Stimulated activated naive CD8-positive, alpha-beta T cell treated with anti-CD3 and anti-CD28 coated beads, Interleukin-15, Interleukin-2, amounts not matched to agents 100 U/mL and 50 U/mL, for 24 hours (primary cell): ENCODE data around the gene NRDC.

Experiments used
- ATAC-seq: fragments of 150-1000 bp; cut with Tn5 transposase; one replicate; pipeline ENCODE4 v1.10.0; 2021
- DNase-seq: peaks from one replicate; pipeline ENCODE4 v3.0.0; 2021

Gene NRDC, protein sequence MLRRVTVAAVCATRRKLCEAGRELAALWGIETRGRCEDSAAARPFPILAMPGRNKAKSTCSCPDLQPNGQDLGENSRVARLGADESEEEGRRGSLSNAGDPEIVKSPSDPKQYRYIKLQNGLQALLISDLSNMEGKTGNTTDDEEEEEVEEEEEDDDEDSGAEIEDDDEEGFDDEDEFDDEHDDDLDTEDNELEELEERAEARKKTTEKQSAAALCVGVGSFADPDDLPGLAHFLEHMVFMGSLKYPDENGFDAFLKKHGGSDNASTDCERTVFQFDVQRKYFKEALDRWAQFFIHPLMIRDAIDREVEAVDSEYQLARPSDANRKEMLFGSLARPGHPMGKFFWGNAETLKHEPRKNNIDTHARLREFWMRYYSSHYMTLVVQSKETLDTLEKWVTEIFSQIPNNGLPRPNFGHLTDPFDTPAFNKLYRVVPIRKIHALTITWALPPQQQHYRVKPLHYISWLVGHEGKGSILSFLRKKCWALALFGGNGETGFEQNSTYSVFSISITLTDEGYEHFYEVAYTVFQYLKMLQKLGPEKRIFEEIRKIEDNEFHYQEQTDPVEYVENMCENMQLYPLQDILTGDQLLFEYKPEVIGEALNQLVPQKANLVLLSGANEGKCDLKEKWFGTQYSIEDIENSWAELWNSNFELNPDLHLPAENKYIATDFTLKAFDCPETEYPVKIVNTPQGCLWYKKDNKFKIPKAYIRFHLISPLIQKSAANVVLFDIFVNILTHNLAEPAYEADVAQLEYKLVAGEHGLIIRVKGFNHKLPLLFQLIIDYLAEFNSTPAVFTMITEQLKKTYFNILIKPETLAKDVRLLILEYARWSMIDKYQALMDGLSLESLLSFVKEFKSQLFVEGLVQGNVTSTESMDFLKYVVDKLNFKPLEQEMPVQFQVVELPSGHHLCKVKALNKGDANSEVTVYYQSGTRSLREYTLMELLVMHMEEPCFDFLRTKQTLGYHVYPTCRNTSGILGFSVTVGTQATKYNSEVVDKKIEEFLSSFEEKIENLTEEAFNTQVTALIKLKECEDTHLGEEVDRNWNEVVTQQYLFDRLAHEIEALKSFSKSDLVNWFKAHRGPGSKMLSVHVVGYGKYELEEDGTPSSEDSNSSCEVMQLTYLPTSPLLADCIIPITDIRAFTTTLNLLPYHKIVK

DNA sequence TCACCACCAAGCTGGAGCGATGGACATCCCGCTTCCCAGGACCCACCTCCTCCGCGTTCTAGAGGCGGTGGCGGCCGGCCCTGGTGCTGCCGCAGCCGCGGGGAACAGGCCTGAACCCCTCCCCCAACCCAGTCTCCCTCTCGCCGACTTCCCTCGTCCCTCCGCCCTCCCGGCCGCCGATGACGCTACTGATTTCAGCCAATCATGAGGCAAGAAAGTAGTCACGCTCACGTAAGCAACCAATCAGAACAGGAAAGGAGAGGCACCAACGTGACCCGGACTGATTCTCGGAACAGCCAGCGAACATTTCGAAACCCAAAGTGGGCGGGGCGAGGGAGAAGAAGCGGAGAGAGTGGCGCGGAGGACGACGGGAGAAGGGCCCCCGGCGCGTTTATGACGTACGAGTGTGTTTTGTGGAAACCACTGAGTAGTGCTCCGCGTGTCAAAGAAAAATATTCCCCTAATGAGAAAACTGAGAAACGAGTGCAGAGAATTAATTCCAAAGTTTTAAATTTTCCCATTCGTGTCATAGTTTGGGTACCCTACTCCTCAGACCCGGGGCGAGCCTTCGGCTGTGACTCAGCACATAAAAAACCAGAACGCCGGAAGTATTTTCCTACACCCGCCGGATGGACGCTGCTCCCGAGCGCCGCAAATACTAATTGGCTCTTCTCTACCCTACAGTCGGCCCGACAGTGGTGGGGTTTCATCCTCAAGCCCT is at the start of gene NRDC:
NRDC (minus strand) TSS at position 112 of the 721 bp plus-strand sequence. CDS start 112 bp downstream, outside the sequence.
- DNase-seq (peak; percentile 100), ATAC-seq (peak; percentile 95)

GRCh38 chr1:51927029-51927428 is 48.5 kb upstream of the NRDC start:
- ATAC-seq (no peak), DNase-seq (no peak)

DNA sequence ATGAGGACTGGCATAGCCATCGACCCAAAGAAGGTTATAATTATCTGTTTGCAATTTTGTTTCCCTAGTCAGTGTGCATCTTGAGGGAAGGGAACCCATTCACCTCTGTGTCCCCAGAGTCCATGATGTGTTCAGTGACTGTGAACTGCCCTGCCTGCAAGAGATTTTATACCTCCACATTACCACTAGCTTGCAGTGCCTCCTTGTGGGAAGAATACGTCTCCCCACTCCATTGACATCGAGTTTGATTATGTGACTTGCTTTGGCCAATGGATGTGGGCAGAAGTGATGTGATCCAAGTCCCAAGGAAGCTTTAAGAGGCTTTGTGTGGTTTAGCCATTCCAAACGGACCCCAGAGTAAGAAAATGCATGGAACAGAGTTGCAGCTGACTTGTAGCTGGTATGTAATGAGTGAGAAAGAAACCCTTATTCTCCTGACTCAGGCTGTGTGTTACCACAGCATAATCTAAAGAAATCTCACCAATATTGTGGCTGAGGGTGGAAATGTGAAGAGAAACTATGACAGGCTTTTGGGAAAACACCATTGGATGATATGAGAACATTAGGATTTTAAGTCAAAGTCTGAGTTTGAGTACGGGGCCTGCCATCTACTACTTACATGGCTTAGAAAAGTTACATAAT is 47.8 kb upstream of the NRDC start:
- ATAC-seq, result peak; percentile 37

DNA sequence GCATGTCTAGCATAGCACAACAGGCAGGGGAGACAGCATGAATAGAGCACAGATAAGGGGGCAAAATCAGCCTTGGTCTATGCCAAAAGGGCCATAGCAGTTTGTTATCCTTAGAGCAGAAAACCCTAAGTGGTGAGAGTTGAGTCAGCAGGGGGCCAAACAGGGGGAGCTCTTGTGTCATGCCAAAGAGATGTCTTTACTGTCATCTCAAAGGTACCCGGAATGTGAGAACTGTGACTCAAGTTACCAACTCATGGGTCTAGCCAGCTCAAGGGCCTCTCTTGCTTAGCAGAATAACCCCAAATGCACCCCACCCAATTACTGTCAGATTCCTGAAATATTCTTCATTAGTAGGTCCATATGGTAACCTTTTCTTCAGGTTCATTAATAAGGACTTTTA is 45.9 kb upstream of the NRDC start:
- DNase-seq (peak; percentile 31), ATAC-seq (peak; percentile 87)

More for the DNA sequence above, 47.8 kb upstream of the NRDC start:
- DNase-seq, result peak; percentile 5

- DNase-seq (no peak), ATAC-seq (no peak)
Observed at GRCh38 chr1:51922040-51922439, 43.5 kb upstream of the NRDC start.

- DNase-seq (no peak), ATAC-seq (no peak)
Observed at GRCh38 chr1:51920130-51920529, 41.6 kb upstream of the NRDC start.

- DNase-seq, result no peak
- no peak for ATAC-seq
Observed at GRCh38 chr1:51919684-51920083, 41.2 kb upstream of the NRDC start.

DNA sequence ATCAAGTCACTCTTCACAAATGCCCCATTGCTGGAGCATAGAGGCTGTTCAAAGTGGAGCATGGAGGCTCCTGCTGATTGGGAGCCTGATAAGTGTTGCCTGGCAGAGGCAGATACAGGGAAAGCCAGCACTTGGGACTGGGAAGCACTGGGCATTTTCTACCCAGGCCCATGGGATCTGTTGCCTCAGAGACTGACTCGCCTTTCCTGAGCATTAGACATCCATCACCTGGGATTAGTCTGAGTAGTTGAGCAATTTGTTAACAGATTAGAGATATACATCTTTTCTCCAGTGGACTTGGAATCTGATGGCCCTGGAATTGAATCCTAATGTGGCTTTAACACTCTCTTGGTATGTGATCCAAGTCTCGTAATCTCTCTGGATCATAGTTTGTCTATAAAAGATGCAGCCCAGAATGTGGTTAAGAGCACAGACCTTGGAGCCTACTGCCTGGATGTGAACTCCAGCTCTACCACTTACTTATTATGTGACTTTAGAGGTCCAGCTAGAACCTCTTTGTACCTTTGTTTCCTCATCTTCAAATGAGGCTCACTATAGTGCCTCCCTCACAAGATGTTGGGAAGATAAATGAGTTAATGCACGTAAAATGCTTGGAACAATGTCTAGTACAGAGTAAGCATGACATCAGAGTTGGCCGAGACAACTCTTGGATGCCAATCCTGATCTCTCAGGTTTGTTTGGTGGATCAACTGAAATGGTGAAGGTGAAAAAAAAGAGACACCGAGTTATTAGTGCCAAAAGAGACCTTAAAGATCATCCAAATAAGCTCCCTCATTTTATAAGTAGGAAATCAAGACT is 38.3 kb upstream of the NRDC start:
- DNase-seq (no peak), ATAC-seq (no peak)

GRCh38 chr1:51915951-51916350 is 37.4 kb upstream of the NRDC start:
- DNase-seq (no peak), ATAC-seq (no peak)

DNA sequence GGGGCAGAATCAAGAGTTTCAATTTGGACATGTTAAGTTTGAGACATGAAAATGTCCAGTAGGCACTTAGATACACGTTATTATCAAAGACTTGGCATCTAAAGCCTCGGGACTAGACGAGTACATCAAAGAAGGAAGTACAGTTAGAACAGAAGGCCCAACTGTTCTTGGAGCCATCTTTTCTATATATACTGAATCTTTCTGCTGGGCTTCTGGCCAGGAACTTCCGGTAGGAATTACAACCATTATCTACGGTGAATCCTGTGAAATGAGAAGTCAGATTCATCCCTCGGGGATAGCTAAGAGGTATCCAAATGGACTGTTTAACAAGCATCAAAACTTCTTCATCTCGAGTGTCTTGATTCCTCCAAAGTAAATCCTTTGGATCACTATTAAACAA is 34.4 kb upstream of the NRDC start:
- DNase-seq (no peak), ATAC-seq (no peak)

GRCh38 chr1:51910221-51911000 is 31.9 kb upstream of the NRDC start:
- ATAC-seq, result no peak
- no peak for DNase-seq

- no peak for ATAC-seq
- DNase-seq, result no peak
Observed at GRCh38 chr1:51908499-51908898, 30.0 kb upstream of the NRDC start.

DNA sequence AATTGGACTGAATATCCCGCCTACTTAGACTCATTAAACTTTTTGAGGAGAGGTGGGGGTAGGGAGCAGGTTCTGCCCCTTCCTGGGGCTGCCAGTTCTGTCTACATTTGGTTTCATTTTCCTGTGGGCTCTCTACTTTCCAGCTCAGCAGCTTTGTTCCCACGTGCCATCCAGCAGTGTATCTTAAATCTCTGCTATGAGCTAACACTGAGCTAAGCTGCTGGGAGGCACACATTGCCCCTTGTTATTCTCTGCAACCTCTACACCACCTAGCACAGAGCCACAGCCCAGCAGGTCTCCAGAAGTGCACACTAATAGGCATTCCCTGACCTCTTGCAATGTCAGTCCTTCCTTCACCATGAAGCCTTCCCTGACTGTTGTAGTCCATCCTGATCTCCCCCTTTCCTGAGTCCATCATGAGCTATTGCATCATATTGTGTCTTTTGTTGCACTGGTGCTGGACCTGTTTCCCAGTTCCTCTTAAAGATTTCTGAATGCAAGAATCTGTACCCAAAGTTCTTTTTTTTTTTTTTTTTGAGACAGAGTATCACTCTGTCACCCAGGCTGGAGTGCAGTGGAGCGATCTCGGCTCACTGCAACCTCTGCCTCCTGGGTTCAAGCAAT is 28.7 kb upstream of the NRDC start:
- ATAC-seq, result no peak
- no peak for DNase-seq

GRCh38 chr1:51906306-51907078 is 28.0 kb upstream of the NRDC start:
- ATAC-seq (no peak), DNase-seq (no peak)

DNA sequence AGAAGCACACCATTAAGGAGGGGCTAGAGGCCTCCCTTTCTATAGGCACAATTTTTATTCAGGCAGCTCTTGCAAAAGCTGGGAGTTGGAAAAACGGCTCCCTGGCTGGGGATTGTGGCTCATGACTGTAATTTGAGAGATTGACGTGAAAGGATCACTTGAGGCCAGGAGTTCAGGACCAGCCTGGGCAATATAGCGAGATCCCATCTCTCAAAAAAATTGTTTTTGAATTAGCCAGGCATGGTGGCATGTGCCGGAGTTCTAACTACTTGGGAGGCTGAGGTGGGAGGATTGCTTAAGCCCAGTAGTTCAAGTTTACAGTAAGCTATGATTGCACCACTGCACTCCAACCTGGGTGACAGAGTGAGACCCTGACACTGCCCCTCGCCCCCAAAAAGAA is 23.9 kb upstream of the NRDC start:
- ATAC-seq, result no peak
- no peak for DNase-seq

- ATAC-seq (no peak), DNase-seq (no peak)
Observed at GRCh38 chr1:51901151-51901550, 22.6 kb upstream of the NRDC start.

- ATAC-seq, result no peak
- DNase-seq, result no peak
Observed at GRCh38 chr1:51899022-51899421, 20.5 kb upstream of the NRDC start.

DNA sequence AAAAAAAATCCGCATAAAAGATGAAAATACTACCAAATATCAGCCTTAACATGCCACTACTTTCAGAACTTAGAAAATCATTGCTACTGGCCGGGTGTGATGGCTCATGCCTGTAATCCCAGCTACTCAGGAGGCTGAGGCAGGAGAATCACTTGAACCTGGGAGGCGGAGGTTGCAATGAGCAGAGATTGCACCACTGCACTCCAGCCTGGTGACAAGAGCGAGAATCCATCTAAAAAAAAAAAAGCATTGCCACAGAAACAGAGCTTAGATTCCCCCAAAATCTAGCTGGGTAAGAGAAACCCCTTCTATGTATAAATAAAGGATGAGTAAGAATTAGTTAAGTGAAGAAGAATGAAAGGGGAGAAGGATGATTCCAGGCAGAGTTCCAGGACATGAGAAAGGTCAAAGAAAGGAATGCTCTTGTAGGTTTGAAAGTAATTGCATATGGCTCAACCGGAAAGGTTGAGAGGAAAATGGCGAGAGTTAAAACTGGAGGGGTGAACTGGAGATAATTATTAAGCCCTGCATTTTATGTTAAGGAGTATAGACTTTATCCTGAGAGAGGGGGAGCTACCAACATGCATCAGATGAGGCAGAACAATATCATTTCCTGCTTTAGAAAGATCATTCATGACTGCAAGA is 19.7 kb upstream of the NRDC start:
- DNase-seq (no peak), ATAC-seq (no peak)
